Psoas muscle (tissue), 8 donors: ENCODE measurements around the gene SLC12A3. TPM values are rescaled to one million over a fixed set of nuclear protein-coding genes. Genes with fewer than 3 reads are reported as not detected.

Experiments used
- ATAC-seq, 4 donors: fragments of 200-7000 bp; cut with Tn5 transposase; one replicate each; pipeline ENCODE4 v1.9.1; 2020; ENCODE audit warnings: moderate library complexity in 3 of 4, mild to moderate bottlenecking in 2 of 4
- DNase-seq, 2 donors: peaks; one replicate each; pipeline ENCODE4 v3.0.0-alpha.2; 2020
- H3K27ac ChIP-seq: fragments of 200-600 bp; one replicate; pipeline ENCODE4 v1.8.0; 2022
- H3K27me3 ChIP-seq, 3 donors: fragments of 200-600 bp in 1 of 3; one replicate each; pipeline versions ENCODE4 v1.6.1 to v1.8.0; 2013 to 2022; ENCODE audit warnings: low read length in 2 of 3, mild to moderate bottlenecking in 2 of 3, moderate library complexity in 1 of 3; ENCODE audit not compliant: insufficient read depth in 3 of 3
- H3K36me3 ChIP-seq, 2 donors: fragments of 200-600 bp in 1 of 2; one replicate each; pipeline versions ENCODE4 v1.6.1 to v1.8.0; 2013 to 2022; ENCODE audit warnings: low read depth in 1 of 2, mild to moderate bottlenecking in 1 of 2, moderate library complexity in 1 of 2; ENCODE audit not compliant: insufficient read depth in 1 of 2
- H3K4me1 ChIP-seq: fragments of 200-600 bp; one replicate; pipeline ENCODE4 v1.8.0; 2022
- H3K4me3 ChIP-seq: fragments of 200-600 bp; one replicate; pipeline ENCODE4 v1.8.0; 2022; ENCODE audit warnings: mild to moderate bottlenecking
- H3K9me3 ChIP-seq: fragments of 200-600 bp; one replicate; pipeline ENCODE4 v1.8.0; 2022
- CTCF ChIP-seq: fragments of 200-600 bp; IDR thresholded peaks from one replicate; pipeline ENCODE4 v1.8.0; 2022; ENCODE audit warnings: antibody characterized with exemption
- WGBS, 3 donors: extraction: QIAGEN DNeasy Blood & Tissue Kit; methylation state at CpG; one replicate each; pipeline versions ENCODE4 v1.1.6 to v1.1.7; 2013; 5-methylcytosine and 5-hydroxymethylcytosine counted together
- intact Hi-C, 2 donors: fragments of 100-400 bp; cut with DNase I; formaldehyde crosslinking; loops; one replicate each; pipeline versions ENCODE4 v1.11.0 to v1.14.2; 2022
- polyA plus RNA-seq, 3 donors: library from polyadenylated mRNA; stranded (reverse); fragments of 200-250 nt; gene quantifications; one replicate each; pipeline ENCODE4 v1.2.3, GENCODE V29; 2013
- total RNA-seq, 4 donors: library from RNA; stranded (reverse); fragmentation: NEBNext Ultra II Directional in 2 of 4; extraction: Animal tissue kit (Norgen Biotek cat#: 25700) in 2 of 4; gene quantifications; one replicate each; pipeline versions ENCODE4 v1.2.1 to v1.2.4, GENCODE V29; 2021 to 2023
- donor health status: healthy with polysubstance abuse.
- donor health status: DM: no; HTN: no; CAD: no; lungs with moderate emphysema.
- donor health status: Bipolar disorder and iron deficiency.
- donor health status: healthy.
- donor health status: DM: yes; HTN: yes; CAD: no.
- donor health status: DM: no; HTN: no; CAD: no.
- donor health status: DM: no; HTN: no; CAD: no.
- donor health status: DM: yes; HTN: yes; CAD: no.

Gene SLC12A3
- total and polyA plus RNA-seq, 7 donors = 0.01 to 0.06 TPM; not detected in 5

- no peaks in the 10 kb centered on the region for H3K36me3 ChIP-seq
- no peak for TF ChIP-seq CTCF
- H3K27ac ChIP-seq = no peak overlapping the region
- DNase-seq (no peak), ATAC-seq (no peak)
- intact Hi-C loops = no loop called here
- H3K27me3 ChIP-seq = no peaks in the 10 kb centered on the region
- no peaks in the 10 kb centered on the region for H3K4me1 ChIP-seq
- no peaks in the 10 kb centered on the region for H3K9me3 ChIP-seq
- H3K4me3 ChIP-seq = no peak overlapping the region
- 90 to 100% (median 93%) methylated on average over 2 of the region's 2 CpGs for WGBS, 3 donors
These were observed 5.4 kb upstream of the SLC12A3 start for GRCh38 chr16:56859636-56860035.

- DNase-seq = no peak
- TF ChIP-seq CTCF = no peak
- Histone ChIP-seq H3K36me3 (no peaks in the 10 kb centered on the region), H3K4me3 (no peak overlapping the region), H3K27me3 (no peaks in the 10 kb centered on the region), H3K9me3 (no peaks in the 10 kb centered on the region), H3K27ac (no peak overlapping the region), H3K4me1 (no peaks in the 10 kb centered on the region)
- WGBS, 3 donors = 57 to 70% (median 63%) methylated on average over 9 of the region's 9 CpGs
- intact Hi-C loops = no loop called here
- no peak for ATAC-seq
These were observed 4.6 kb upstream of the SLC12A3 start for GRCh38 chr16:56860226-56861020.

GRCh38 chr16:56861092-56861610, 3.9 kb upstream of the SLC12A3 start:
- Histone ChIP-seq H3K36me3 (no peaks in the 10 kb centered on the region), H3K4me1 (no peaks in the 10 kb centered on the region), H3K9me3 (no peaks in the 10 kb centered on the region), H3K27me3 (no peaks in the 10 kb centered on the region), H3K4me3 (no peak overlapping the region), H3K27ac (no peak overlapping the region)
- ATAC-seq = no peak
- intact Hi-C loops = no loop called here
- DNase-seq = no peak
- 61 to 71% (median 65%) methylated on average over 3 of the region's 3 CpGs for WGBS, 3 donors
- TF ChIP-seq CTCF = no peak

GRCh38 chr16:56861756-56862155, 3.3 kb upstream of the SLC12A3 start:
- no peaks in the 10 kb centered on the region for H3K4me1 ChIP-seq
- H3K27me3 ChIP-seq = no peaks in the 10 kb centered on the region
- no peak overlapping the region for H3K27ac ChIP-seq
- intact Hi-C loops = no loop called here
- no peak overlapping the region for H3K4me3 ChIP-seq
- 93 to 94% (median 93%) methylated on average over 8 of the region's 8 CpGs for WGBS, 3 donors
- no peak for ATAC-seq
- DNase-seq = no peak
- H3K36me3 ChIP-seq = no peaks in the 10 kb centered on the region
- no peak for TF ChIP-seq CTCF
- H3K9me3 ChIP-seq = no peaks in the 10 kb centered on the region

GRCh38 chr16:56862776-56863175, 2.2 kb upstream of the SLC12A3 start:
- DNase-seq (no peak), ATAC-seq (no peak)
- WGBS, 3 donors = 80 to 87% (median 82%) methylated on average over 5 of the region's 5 CpGs
- no peaks in the 10 kb centered on the region for H3K27me3 ChIP-seq
- H3K4me1 ChIP-seq = peaks cover 6% of the 10 kb centered on the region
- H3K36me3 ChIP-seq = no peaks in the 10 kb centered on the region
- H3K4me3 ChIP-seq = no peak overlapping the region
- H3K27ac ChIP-seq = no peak overlapping the region
- intact Hi-C loops = no loop called here
- no peak for TF ChIP-seq CTCF
- H3K9me3 ChIP-seq = no peaks in the 10 kb centered on the region
